Lower leg skin (tissue), 4 donors: ENCODE results near the gene THAP10. TPM values are rescaled to one million over a fixed set of nuclear protein-coding genes. Genes with fewer than 3 reads are reported as not detected.

Experiments
- DNase-seq, 2 donors: peaks; one replicate each; pipeline ENCODE4 v3.0.0-alpha.2; 2019; ENCODE audit warnings: low spot score in 2 of 2
- H3K4me3 ChIP-seq: fragments of 200-600 bp; sonication (generic); 2 replicates; pipeline ENCODE4 v1.5.1; 2017; ENCODE audit warnings: mild to moderate bottlenecking, low read depth; ENCODE audit not compliant: poor library complexity, severe bottlenecking
- POLR2A ChIP-seq, 2 donors: fragments of 450-650 bp; IDR thresholded peaks; one replicate each; pipeline ENCODE4 v1.6.1; 2016 to 2017; ENCODE audit warnings: antibody characterized with exemption in 2 of 2, mild to moderate bottlenecking in 1 of 2, moderate library complexity in 1 of 2
- WGBS, 2 donors: methylation state at CpG; one replicate each; pipeline ENCODE4 v1.1.5; 2018; 5-methylcytosine and 5-hydroxymethylcytosine counted together
- intact Hi-C: fragments of 100-400 bp; cut with DNase I; formaldehyde crosslinking; loops from one replicate; pipeline ENCODE4 v1.15.0; 2023; ENCODE audit warnings: low total_unique reads
- total RNA-seq, 4 donors: library from RNA; depleted of rRNA; stranded (reverse); fragments of >200 nt; gene quantifications; one replicate each; pipeline ENCODE4 v1.1.0, GENCODE V29; 2016
- TF ChIP-seq, protein P1 (sequence below), 3 donors: fragments of 450-650 bp; IDR thresholded peaks; one replicate each; pipeline ENCODE4 v1.5.1; 2016; ENCODE audit warnings: antibody characterized with exemption in 3 of 3, mild to moderate bottlenecking in 3 of 3, moderate library complexity in 2 of 3

The THAP10 gene
- 1 to 10 TPM; 2.0 to 4.5 (median 2.9) TPM for total RNA-seq

DNA sequence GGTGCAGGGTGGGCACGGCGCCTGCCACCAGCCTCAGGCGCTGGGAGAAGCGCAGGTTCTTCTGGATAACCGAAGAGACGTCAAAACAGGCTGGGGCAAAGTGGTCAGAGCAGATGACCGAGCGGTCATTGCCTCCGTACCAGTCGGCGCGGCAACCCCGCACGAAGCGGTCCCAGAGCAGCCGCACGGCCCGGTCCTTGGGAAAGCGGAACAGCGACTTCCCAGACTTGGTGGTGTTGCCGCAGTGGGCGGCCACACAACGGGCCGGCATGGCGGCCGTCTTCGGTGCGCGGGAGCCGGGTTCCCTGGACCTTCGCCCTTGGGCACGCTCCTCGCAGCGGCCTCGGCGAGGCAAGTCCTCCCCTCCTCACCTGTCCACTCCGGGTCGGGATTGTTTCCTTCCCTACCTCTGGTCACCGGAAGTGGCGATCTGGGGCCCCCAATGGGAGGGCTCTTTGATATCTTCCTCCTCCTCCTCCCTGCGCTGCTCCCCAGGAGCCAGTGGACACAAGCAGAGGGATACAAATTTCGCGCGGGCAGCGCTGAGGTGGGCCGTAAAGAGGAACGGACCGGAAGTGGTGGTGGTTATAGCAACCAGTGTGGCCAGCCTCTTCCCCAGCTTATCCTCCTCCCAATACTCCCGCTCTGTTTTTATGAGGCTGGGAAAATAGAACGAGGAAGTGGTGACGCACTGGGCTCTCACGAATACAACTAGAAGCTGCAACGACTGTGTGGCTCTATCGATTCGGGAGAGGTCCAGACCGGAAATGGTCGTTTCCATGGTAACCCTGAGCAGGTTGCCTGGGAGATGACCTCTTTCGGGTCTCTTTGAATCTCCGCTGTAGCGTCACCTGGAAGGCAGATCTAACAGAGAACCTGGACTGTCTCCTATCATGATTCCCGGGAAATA is at the start of gene THAP10, which contains the start of gene LRRC49:
TSS of gene THAP10 (minus strand) at position 432 of the 910 bp plus-strand sequence. CDS start at position 271, 161 bp downstream.
TSS of gene LRRC49 (plus strand) at position 825 of the 910 bp plus-strand sequence. CDS start at position 894, 69 bp downstream.
- intact Hi-C loops = no loop called here
- TF ChIP-seq, protein P1, sequence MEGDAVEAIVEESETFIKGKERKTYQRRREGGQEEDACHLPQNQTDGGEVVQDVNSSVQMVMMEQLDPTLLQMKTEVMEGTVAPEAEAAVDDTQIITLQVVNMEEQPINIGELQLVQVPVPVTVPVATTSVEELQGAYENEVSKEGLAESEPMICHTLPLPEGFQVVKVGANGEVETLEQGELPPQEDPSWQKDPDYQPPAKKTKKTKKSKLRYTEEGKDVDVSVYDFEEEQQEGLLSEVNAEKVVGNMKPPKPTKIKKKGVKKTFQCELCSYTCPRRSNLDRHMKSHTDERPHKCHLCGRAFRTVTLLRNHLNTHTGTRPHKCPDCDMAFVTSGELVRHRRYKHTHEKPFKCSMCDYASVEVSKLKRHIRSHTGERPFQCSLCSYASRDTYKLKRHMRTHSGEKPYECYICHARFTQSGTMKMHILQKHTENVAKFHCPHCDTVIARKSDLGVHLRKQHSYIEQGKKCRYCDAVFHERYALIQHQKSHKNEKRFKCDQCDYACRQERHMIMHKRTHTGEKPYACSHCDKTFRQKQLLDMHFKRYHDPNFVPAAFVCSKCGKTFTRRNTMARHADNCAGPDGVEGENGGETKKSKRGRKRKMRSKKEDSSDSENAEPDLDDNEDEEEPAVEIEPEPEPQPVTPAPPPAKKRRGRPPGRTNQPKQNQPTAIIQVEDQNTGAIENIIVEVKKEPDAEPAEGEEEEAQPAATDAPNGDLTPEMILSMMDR (IDR thresholded peaks at IDR 0.05) = no peak
- no peak for TF ChIP-seq POLR2A (IDR thresholded peaks at IDR 0.05)
- peak; percentile 81 to 96 for DNase-seq
- peak within 1 kb of the TSS; percentile 52 for H3K4me3 ChIP-seq
- 0 to 1% methylated on average over 50 to 55 of the region's 61 CpGs for WGBS, 2 donors

DNA sequence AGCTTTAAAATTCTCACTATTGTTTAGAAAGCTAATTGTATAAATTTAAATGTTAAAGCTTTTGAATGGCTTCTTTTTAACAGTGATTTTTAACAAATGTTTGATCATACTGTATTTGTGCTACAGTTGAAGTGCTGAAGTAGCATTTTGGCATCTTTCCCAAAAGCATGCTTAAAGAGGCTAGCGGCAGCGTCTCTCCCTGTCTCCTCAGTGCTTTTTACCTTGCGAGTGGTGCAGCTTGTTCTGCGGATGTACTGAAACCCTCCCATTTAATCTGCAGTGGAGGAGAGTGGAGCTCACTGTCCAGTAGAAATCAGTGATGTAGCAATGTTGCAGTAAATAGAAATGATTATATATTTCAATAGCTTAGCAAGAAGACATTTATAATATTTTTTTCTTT is 44.1 kb upstream of the THAP10 start:
- TF ChIP-seq, protein P1 (IDR thresholded peaks at IDR 0.05) = no peak
- TF ChIP-seq POLR2A (IDR thresholded peaks at IDR 0.05) = no peak
- intact Hi-C loops = no loop called here
- DNase-seq = no peak
- H3K4me3 ChIP-seq = no peak overlapping the region
- WGBS, 2 donors = 45 to 49% methylated on average over 4 of the region's 4 CpGs

GRCh38 chr15:70935631-70936030 is 43.4 kb upstream of the THAP10 start:
- 91 to 94% methylated on average over 3 of the region's 3 CpGs for WGBS, 2 donors
- TF ChIP-seq, protein P1 (IDR thresholded peaks at IDR 0.05) = no peak
- TF ChIP-seq POLR2A (IDR thresholded peaks at IDR 0.05) = no peak
- DNase-seq = no peak
- intact Hi-C loops = no loop called here
- H3K4me3 ChIP-seq = no peak overlapping the region

- no peak overlapping the region for H3K4me3 ChIP-seq
- DNase-seq = no peak
- WGBS, 2 donors = 79 to 80% methylated on average over 3 of the region's 3 CpGs
- intact Hi-C loops = no loop called here
- TF ChIP-seq POLR2A (IDR thresholded peaks at IDR 0.05) = no peak
- TF ChIP-seq, protein P1 (IDR thresholded peaks at IDR 0.05) = no peak
Observed at GRCh38 chr15:70933411-70933810, 41.2 kb upstream of the THAP10 start.

DNA sequence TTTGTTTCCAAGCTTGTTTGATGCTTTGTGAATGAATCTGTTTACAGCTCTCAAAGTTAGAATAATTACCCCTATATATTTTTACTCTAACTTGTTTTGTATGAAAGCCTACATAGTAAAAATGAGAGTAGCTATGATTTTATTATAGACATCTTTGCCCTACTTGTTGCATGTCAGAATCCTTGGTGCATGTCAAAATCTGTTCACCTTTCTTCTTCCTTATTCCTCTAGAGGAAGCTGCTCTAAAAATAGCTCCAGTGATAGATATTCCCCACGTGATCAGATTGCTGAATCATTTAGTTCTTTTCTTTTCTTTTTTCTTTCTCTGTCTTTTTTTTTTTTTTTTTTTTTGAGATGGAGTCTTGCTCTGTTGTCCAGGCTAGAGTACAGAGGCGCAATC is 40.2 kb upstream of the THAP10 start:
- no peak for DNase-seq
- 62 to 71% methylated on average over 2 of the region's 2 CpGs for WGBS, 2 donors

More for the DNA sequence above, 40.2 kb upstream of the THAP10 start:
- TF ChIP-seq, protein P1 (IDR thresholded peaks at IDR 0.05) = no peak
- TF ChIP-seq POLR2A (IDR thresholded peaks at IDR 0.05) = no peak
- no peak overlapping the region for H3K4me3 ChIP-seq
- intact Hi-C loops = no loop called here
